Glutamatergic neuron (in vitro differentiated cells): Measurements from ENCODE around the gene ETV1. TPM values are rescaled to one million over a fixed set of nuclear protein-coding genes. Genes with fewer than 3 reads are reported as not detected.

Experiments used
- DNase-seq: peaks from one replicate; pipeline ENCODE4 v3.0.0; 2022
- H3K27ac Mint-ChIP-seq: one replicate; pipeline ENCODE4 v1.8.0; 2020; ENCODE audit warnings: mild to moderate bottlenecking, mixed read lengths, inconsistent platforms; ENCODE audit not compliant: unreplicated experiment
- H3K27me3 Mint-ChIP-seq: one replicate; pipeline ENCODE4 v1.8.0; 2020; ENCODE audit warnings: mild to moderate bottlenecking, moderate library complexity, mixed read lengths, inconsistent platforms; ENCODE audit not compliant: unreplicated experiment
- H3K36me3 Mint-ChIP-seq: one replicate; pipeline ENCODE4 v1.8.0; 2020; ENCODE audit warnings: mild to moderate bottlenecking, mixed read lengths, inconsistent platforms; ENCODE audit not compliant: unreplicated experiment
- H3K4me1 Mint-ChIP-seq: one replicate; pipeline ENCODE4 v1.8.0; 2020; ENCODE audit warnings: mild to moderate bottlenecking, low read depth, mixed read lengths, inconsistent platforms; ENCODE audit not compliant: unreplicated experiment
- H3K4me3 Mint-ChIP-seq: one replicate; pipeline ENCODE4 v1.8.0; 2020; ENCODE audit warnings: mild to moderate bottlenecking, mixed read lengths, inconsistent platforms; ENCODE audit not compliant: unreplicated experiment
- H3K9me3 Mint-ChIP-seq: one replicate; pipeline ENCODE4 v1.8.0; 2020; ENCODE audit warnings: mild to moderate bottlenecking, moderate library complexity, mixed read lengths, inconsistent platforms; ENCODE audit not compliant: unreplicated experiment
- total RNA-seq: library from RNA; stranded (reverse); fragmentation: NEBNext Ultra II Directional; extraction: Animal tissue kit (Norgen Biotek cat#: 25700); gene quantifications from one replicate; pipeline ENCODE4 v1.2.1, GENCODE V29; 2021; ENCODE audit not compliant: unreplicated experiment
- TF ChIP-seq, protein P1 (sequence below): fragments of 200-600 bp; sonication (generic); IDR thresholded peaks from one replicate; pipeline ENCODE4 v1.5.0; 2021; ENCODE audit not compliant: partially characterized antibody, unreplicated experiment

ETV1 gene
- total RNA-seq, 1 donor from 2014 or later, result 51.8 TPM

- H3K4me3 Mint-ChIP-seq, result no peak overlapping the region
- H3K9me3 Mint-ChIP-seq, result peaks cover 2% of the 10 kb centered on the region
- H3K27me3 Mint-ChIP-seq, result no peaks in the 10 kb centered on the region
- H3K4me1 Mint-ChIP-seq, result no peaks in the 10 kb centered on the region
- no peak overlapping the region for H3K27ac Mint-ChIP-seq
- TF ChIP-seq, protein P1, sequence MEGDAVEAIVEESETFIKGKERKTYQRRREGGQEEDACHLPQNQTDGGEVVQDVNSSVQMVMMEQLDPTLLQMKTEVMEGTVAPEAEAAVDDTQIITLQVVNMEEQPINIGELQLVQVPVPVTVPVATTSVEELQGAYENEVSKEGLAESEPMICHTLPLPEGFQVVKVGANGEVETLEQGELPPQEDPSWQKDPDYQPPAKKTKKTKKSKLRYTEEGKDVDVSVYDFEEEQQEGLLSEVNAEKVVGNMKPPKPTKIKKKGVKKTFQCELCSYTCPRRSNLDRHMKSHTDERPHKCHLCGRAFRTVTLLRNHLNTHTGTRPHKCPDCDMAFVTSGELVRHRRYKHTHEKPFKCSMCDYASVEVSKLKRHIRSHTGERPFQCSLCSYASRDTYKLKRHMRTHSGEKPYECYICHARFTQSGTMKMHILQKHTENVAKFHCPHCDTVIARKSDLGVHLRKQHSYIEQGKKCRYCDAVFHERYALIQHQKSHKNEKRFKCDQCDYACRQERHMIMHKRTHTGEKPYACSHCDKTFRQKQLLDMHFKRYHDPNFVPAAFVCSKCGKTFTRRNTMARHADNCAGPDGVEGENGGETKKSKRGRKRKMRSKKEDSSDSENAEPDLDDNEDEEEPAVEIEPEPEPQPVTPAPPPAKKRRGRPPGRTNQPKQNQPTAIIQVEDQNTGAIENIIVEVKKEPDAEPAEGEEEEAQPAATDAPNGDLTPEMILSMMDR, result no peak
- no peaks in the 10 kb centered on the region for H3K36me3 Mint-ChIP-seq
- DNase-seq, result no peak
These were observed 110.3 kb downstream of the ETV1 start for GRCh38 chr7:13879143-13879542.

GRCh38 chr7:13878154-13878553 lies 111.3 kb downstream of the ETV1 start:
- no peaks in the 10 kb centered on the region for H3K4me1 Mint-ChIP-seq
- no peaks in the 10 kb centered on the region for H3K27me3 Mint-ChIP-seq
- H3K9me3 Mint-ChIP-seq, result peaks cover 2% of the 10 kb centered on the region
- DNase-seq, result no peak
- no peak overlapping the region for H3K27ac Mint-ChIP-seq
- H3K4me3 Mint-ChIP-seq, result no peak overlapping the region
- no peaks in the 10 kb centered on the region for H3K36me3 Mint-ChIP-seq
- TF ChIP-seq, protein P1, result no peak

DNA sequence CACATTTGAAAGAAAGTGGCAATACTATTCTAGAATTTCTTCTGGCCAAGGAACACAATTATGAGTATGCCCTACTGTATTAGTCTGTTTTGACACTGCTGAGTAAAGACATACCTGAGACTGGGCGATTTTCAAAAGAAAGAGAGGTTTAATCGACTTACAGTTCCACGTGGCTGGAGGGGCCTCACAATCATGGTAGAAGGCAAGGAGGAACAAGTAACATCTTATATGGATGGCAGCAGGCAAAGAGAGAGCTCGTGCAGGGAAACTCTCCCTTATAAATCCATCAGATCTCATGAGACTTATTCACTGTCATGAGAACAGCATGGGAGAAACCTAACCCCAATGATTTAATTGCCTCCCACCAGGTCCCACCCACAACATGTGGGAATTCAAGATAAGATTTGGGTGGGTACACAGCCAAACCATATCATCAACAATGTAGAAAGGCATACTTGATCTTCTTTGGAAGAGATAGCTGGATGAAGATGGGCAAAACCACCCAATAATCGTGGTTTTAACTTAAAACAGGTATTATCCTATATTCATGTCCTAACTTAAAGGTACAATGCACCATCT lies 113.9 kb downstream of the ETV1 start:
- no peaks in the 10 kb centered on the region for H3K4me1 Mint-ChIP-seq
- H3K27ac Mint-ChIP-seq, result no peak overlapping the region
- H3K9me3 Mint-ChIP-seq, result peaks cover 2% of the 10 kb centered on the region
- H3K36me3 Mint-ChIP-seq, result no peaks in the 10 kb centered on the region
- no peaks in the 10 kb centered on the region for H3K27me3 Mint-ChIP-seq
- no peak overlapping the region for H3K4me3 Mint-ChIP-seq
- DNase-seq, result no peak
- TF ChIP-seq, protein P1, result no peak

- Mint-ChIP-seq H3K4me3 (no peak overlapping the region), H3K27me3 (no peaks in the 10 kb centered on the region), H3K36me3 (no peaks in the 10 kb centered on the region), H3K27ac (no peak overlapping the region), H3K4me1 (no peaks in the 10 kb centered on the region), H3K9me3 (peaks cover 2% of the 10 kb centered on the region)
- TF ChIP-seq, protein P1, result no peak
- no peak for DNase-seq
These were observed 114.7 kb downstream of the ETV1 start for GRCh38 chr7:13874783-13875182.

- DNase-seq, result no peak
- no peaks in the 10 kb centered on the region for H3K36me3 Mint-ChIP-seq
- H3K27ac Mint-ChIP-seq, result no peak overlapping the region
- no peaks in the 10 kb centered on the region for H3K9me3 Mint-ChIP-seq
- TF ChIP-seq, protein P1, result no peak
- no peaks in the 10 kb centered on the region for H3K4me1 Mint-ChIP-seq
- no peak overlapping the region for H3K4me3 Mint-ChIP-seq
- peaks cover 2% of the 10 kb centered on the region for H3K27me3 Mint-ChIP-seq
These were observed 116.8 kb downstream of the ETV1 start for GRCh38 chr7:13872709-13873108.
